ENCODE data around the gene DDX10. TPM values are rescaled to one million over a fixed set of nuclear protein-coding genes. Genes with fewer than 3 reads are reported as not detected.

The DDX10 gene
- total RNA-seq, 2 donors from 2014 or later = 36.8 to 43.2 TPM

DNA sequence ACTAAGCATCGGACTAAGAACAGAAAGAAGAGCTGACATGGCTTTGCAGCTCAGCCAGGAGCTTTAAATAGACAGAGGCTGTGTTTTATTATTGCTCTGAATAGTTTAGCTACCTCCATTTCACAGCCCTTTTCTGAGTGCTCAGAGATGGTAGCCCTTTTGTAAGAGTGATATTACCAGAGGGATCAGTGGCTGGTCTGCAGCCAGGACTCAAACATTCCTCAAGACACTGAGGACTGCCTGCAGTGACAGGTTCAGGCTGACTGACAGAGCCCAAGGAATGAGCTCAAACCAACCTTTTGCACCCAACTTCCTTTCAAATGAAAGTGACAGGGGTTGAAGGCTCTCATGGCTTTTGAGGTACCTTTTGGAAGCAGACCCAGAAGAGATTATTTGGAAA, 189.0 kb downstream of the DDX10 start:
- H3K9me3 Mint-ChIP-seq = no peaks in the 10 kb centered on the region
- peak overlapping the region; percentile 79 to 92 for H3K27ac Mint-ChIP-seq
- DNase-seq (ENCODE audit: low spot score in 2 of 2) (no peak), ATAC-seq (peak; percentile 22 to 48)
- peaks cover 5 to 12% of the 10 kb centered on the region in 2 donors for H3K36me3 Mint-ChIP-seq

DNA sequence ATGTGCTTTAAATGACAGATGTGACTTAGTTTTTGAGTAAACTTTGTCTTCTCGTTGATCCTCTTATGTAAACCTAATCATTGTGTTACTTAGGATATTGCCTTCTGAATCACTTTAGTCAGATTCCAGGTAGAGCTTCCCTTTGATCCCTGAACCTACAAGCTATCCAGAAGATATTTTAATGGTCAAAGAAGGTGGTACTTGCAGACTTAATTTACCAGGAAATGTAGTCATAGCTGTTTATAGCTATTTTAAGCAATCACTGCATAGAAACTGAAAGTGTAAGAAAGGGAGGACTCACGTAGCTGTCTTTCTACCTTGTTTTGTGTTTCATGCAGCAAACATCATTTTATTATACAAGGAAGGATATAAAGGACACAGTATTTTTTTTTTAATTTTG, 189.5 kb downstream of the DDX10 start:
- no peaks in the 10 kb centered on the region for H3K9me3 Mint-ChIP-seq
- H3K27ac Mint-ChIP-seq = peak overlapping the region; percentile 92 to 95
- H3K36me3 Mint-ChIP-seq = peaks cover 5 to 12% of the 10 kb centered on the region in 2 donors
- DNase-seq (ENCODE audit: low spot score in 2 of 2) = no peak
- ATAC-seq = peak; percentile 74 to 82

- Mint-ChIP-seq H3K36me3 (peaks cover 5 to 12% of the 10 kb centered on the region in 2 donors), H3K9me3 (no peaks in the 10 kb centered on the region), H3K27ac (peak overlapping the region in 1 of 2 donors; percentile 61)
- ATAC-seq (no peak), DNase-seq (ENCODE audit: low spot score in 2 of 2) (no peak)
Measured at GRCh38 chr11:108857382-108857781, 192.5 kb downstream of the DDX10 start.

DNA sequence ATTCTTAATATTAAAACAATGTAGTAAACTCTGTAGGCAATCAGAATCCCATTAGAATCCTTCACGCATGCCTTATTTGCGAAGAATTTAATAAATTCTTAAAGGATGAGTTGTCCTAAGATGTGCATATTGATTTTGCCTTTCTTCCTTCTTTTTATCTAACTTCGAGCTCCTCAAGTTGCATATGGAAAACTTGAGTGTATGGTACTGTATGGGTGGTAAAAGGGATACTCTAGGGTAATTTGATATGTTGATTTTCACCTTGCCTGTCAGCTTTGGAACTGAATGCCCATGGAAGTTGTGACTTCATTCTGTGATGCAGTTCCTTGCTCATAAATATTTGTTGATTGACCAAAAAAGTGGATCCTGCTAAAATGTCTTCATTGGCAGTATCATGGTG, 193.8 kb downstream of the DDX10 start:
- DNase-seq (ENCODE audit: low spot score in 2 of 2) = no peak
- ATAC-seq = no peak
- H3K27ac Mint-ChIP-seq = no peak overlapping the region
- peaks cover 5 to 9% of the 10 kb centered on the region in 2 donors for H3K36me3 Mint-ChIP-seq
- H3K9me3 Mint-ChIP-seq = no peaks in the 10 kb centered on the region

- ATAC-seq = no peak
Measured at GRCh38 chr11:108859510-108859909, 194.6 kb downstream of the DDX10 start.

GRCh38 chr11:108863528-108863927, 198.7 kb downstream of the DDX10 start:
- no peaks in the 10 kb centered on the region for H3K36me3 Mint-ChIP-seq

More at GRCh38 chr11:108859510-108859909, 194.6 kb downstream of the DDX10 start:
- no peak overlapping the region for H3K27ac Mint-ChIP-seq
- H3K9me3 Mint-ChIP-seq = no peaks in the 10 kb centered on the region
- H3K36me3 Mint-ChIP-seq = peaks cover 5 to 7% of the 10 kb centered on the region in 2 donors
- DNase-seq (ENCODE audit: low spot score in 2 of 2) = no peak

DNA sequence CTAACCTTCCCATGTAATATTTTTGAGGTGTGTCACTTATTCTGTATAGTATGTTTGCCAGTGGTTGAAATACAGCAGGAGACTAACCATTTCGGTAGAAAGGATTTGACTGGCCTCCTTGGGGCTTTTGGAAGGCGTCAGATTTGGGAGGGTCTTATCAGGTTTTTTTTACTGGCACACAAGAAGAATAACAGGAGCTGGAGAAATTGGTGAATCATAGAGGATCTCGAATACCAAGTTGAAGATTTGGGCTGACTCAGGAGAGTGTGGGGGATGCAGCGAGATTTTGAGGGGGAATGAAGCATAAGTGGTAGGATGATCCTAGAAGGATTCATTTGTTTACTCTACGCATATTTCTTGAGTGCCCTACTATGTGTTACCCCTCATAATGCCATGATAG, 200.5 kb downstream of the DDX10 start:
- Mint-ChIP-seq H3K9me3 (no peaks in the 10 kb centered on the region), H3K27ac (no peak overlapping the region), H3K36me3 (no peaks in the 10 kb centered on the region)
- no peak for DNase-seq (ENCODE audit: low spot score in 2 of 2)
- no peak for ATAC-seq

More at GRCh38 chr11:108863528-108863927, 198.7 kb downstream of the DDX10 start:
- H3K27ac Mint-ChIP-seq = no peak overlapping the region
- H3K9me3 Mint-ChIP-seq = no peaks in the 10 kb centered on the region
- DNase-seq (ENCODE audit: low spot score in 2 of 2) (no peak), ATAC-seq (no peak)

- H3K27ac Mint-ChIP-seq = no peak overlapping the region
- H3K36me3 Mint-ChIP-seq = no peaks in the 10 kb centered on the region
- ATAC-seq (peak in 1 of 2 donors; percentile 32), DNase-seq (ENCODE audit: low spot score in 2 of 2) (no peak)
- H3K9me3 Mint-ChIP-seq = no peaks in the 10 kb centered on the region
Measured at GRCh38 chr11:108866781-108867180, 201.9 kb downstream of the DDX10 start.

GRCh38 chr11:108870373-108871020, 205.6 kb downstream of the DDX10 start:
- Mint-ChIP-seq H3K9me3 (no peaks in the 10 kb centered on the region), H3K27ac (peak overlapping the region in 1 of 2 donors; percentile 46), H3K36me3 (no peaks in the 10 kb centered on the region)
- DNase-seq (ENCODE audit: low spot score in 2 of 2) (no peak), ATAC-seq (no peak)

DNA sequence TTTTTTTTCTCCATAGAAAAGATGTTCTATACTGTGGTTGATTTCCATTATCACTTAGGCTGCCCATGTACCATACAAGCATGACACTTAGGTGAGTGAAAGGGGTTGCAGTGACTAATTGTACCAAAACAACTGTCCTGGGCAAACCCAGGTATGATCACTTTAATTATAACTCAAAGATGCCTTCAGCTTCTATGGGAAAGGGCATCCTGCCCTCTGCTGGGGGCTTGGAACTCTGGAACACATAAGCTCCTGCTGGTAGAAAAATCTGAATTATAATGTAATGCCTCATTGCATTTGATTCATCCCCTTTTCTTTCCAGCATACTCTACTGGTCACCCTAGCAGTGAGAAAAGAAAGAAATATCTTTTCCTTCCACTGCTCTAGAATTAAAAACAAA, 206.3 kb downstream of the DDX10 start:
- no peaks in the 10 kb centered on the region for H3K36me3 Mint-ChIP-seq
- H3K27ac Mint-ChIP-seq = no peak overlapping the region
- DNase-seq (ENCODE audit: low spot score in 2 of 2) (peak in 1 of 2 donors; percentile 11), ATAC-seq (peak; percentile 29 to 73)
- no peaks in the 10 kb centered on the region for H3K9me3 Mint-ChIP-seq

GRCh38 chr11:108871867-108872266, 207.0 kb downstream of the DDX10 start:
- H3K27ac Mint-ChIP-seq = no peak overlapping the region
- DNase-seq (ENCODE audit: low spot score in 2 of 2) = no peak
- no peaks in the 10 kb centered on the region for H3K36me3 Mint-ChIP-seq
- H3K9me3 Mint-ChIP-seq = no peaks in the 10 kb centered on the region
- ATAC-seq = no peak

GRCh38 chr11:108872781-108873291, 208.0 kb downstream of the DDX10 start:
- no peak for ATAC-seq
- H3K27ac Mint-ChIP-seq = no peak overlapping the region
- no peaks in the 10 kb centered on the region for H3K9me3 Mint-ChIP-seq
- H3K36me3 Mint-ChIP-seq = no peaks in the 10 kb centered on the region
- DNase-seq (ENCODE audit: low spot score in 2 of 2) = no peak

GRCh38 chr11:108873310-108873709, 208.4 kb downstream of the DDX10 start:
- no peaks in the 10 kb centered on the region for H3K9me3 Mint-ChIP-seq
- ATAC-seq = peak in 1 of 2 donors; percentile 62
- H3K27ac Mint-ChIP-seq = no peak overlapping the region
- no peaks in the 10 kb centered on the region for H3K36me3 Mint-ChIP-seq
- DNase-seq (ENCODE audit: low spot score in 2 of 2) = no peak

- DNase-seq (ENCODE audit: low spot score in 2 of 2) = no peak
- no peaks in the 10 kb centered on the region for H3K9me3 Mint-ChIP-seq
- H3K27ac Mint-ChIP-seq = no peak overlapping the region
- no peak for ATAC-seq
- H3K36me3 Mint-ChIP-seq = no peaks in the 10 kb centered on the region
Measured at GRCh38 chr11:108873941-108874340, 209.1 kb downstream of the DDX10 start.

GRCh38 chr11:108875134-108875533, 210.3 kb downstream of the DDX10 start:
- Mint-ChIP-seq H3K9me3 (no peaks in the 10 kb centered on the region), H3K36me3 (no peaks in the 10 kb centered on the region), H3K27ac (no peak overlapping the region)
- ATAC-seq (no peak), DNase-seq (ENCODE audit: low spot score in 2 of 2) (no peak)

- Mint-ChIP-seq H3K27ac (no peak overlapping the region), H3K36me3 (no peaks in the 10 kb centered on the region), H3K9me3 (no peaks in the 10 kb centered on the region)
- DNase-seq (ENCODE audit: low spot score in 2 of 2) = no peak
- no peak for ATAC-seq
Measured at GRCh38 chr11:108877178-108877577, 212.3 kb downstream of the DDX10 start.

GRCh38 chr11:108880510-108880909, 215.6 kb downstream of the DDX10 start:
- DNase-seq (ENCODE audit: low spot score in 2 of 2) = no peak
- H3K27ac Mint-ChIP-seq = no peak overlapping the region
- H3K9me3 Mint-ChIP-seq = no peaks in the 10 kb centered on the region
- no peak for ATAC-seq
- no peaks in the 10 kb centered on the region for H3K36me3 Mint-ChIP-seq

GRCh38 chr11:108881131-108881530, 216.3 kb downstream of the DDX10 start:
- Mint-ChIP-seq H3K36me3 (no peaks in the 10 kb centered on the region), H3K9me3 (no peaks in the 10 kb centered on the region), H3K27ac (no peak overlapping the region)
- DNase-seq (ENCODE audit: low spot score in 2 of 2) (no peak), ATAC-seq (no peak)
